Dermis microvascular lymphatic vessel endothelial cell (primary cell): ENCODE results near the gene LRGUK. TPM values are rescaled to one million over a fixed set of nuclear protein-coding genes. Genes with fewer than 3 reads are reported as not detected.
"Not testable (repeated sequence)": the region's sequence is repeated elsewhere in the genome, so short reads cannot be mapped to it uniquely, and the experiment has no call there.

Experiments used
- DNase-seq, 2 donors: peaks; one replicate each; pipeline versions ENCODE4 v3.0.0 to v3.0.0-alpha.2; 2010; ENCODE audit warnings: low read depth in 2 of 2
- total RNA-seq: library from RNA; depleted of rRNA; stranded (reverse); fragments of >200 nt; gene quantifications from 2 replicates; pipeline ENCODE4 v1.2.1, GENCODE V29; 2014

Gene LRGUK
- total RNA-seq, 1 donor from 2014 or later: under 0.01 TPM

DNA sequence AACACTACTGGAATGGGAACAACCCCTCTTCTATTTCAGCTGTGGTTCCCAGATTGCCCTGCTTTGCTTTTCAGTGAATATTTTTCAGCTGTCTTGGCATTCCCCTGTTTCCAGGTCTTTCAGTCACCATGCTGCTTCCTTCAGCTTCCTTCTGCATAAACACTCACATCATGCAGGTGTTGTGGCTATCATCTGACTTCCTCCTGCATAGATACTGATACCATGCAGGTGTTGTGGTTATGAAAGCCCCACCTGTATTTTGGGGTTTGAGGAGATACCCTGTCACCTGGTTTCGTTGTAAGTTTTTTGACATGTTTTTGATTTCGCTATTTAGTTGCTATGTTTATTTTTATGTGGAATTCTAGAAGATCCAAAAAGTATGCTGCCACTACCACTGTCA lies 118.1 kb downstream of the LRGUK start:
- no peak for DNase-seq

DNA sequence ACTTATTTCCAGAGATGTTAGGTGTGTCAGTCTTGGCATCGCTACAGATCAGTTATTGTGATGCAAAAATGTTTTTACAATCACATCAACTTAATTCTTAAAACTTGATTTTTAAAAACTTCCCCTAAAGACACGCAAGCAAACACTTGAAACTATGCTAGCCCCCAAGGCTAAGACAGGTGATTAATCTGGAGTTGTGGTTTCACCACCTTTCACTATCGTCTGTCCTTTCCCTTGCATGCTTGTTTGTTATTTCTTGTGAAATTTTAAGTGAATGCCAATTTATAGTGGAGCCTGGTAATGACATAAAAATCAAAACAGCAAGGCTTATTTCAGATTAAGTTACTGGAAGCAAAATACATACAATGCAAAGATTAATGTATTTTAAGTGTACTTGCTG lies 119.2 kb downstream of the LRGUK start:
- DNase-seq: no peak

DNA sequence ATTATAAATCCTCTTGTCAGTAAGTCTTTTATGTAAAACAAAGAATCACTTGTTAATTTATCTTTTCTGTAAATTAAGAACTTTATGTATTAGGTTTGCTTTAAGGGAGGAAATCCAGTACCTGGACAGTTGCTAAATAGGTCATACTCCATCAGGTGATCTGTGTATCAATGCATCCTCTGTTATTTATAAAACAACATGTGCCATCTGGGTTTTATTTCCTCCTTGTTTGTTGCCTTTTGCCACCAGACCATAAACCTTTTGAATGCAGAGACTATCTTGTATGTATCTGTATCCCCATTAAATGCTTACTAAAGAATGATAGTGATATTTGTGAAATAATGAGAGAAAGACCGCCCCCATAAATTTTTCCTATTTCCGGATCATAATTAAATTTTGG lies 119.6 kb downstream of the LRGUK start:
- DNase-seq: no peak

DNA sequence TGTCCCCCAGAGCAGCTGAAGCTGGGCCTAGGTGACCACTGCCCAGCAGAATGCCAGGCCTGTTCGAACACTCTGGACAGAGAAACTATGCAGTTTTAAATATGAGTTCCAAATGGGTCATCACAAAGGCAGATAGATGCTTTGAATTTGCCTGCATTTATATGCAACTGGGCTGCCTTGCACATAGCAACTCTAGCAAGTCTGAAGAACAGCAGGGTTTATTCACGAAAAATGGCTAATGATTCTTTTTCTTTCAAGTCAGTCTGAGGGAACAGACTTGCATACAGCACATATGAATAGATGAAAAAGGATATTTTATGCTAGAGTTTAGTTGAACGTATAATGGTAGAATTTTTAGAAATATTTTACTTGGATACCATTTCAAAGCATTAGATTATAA lies 121.1 kb downstream of the LRGUK start:
- no peak for DNase-seq

DNA sequence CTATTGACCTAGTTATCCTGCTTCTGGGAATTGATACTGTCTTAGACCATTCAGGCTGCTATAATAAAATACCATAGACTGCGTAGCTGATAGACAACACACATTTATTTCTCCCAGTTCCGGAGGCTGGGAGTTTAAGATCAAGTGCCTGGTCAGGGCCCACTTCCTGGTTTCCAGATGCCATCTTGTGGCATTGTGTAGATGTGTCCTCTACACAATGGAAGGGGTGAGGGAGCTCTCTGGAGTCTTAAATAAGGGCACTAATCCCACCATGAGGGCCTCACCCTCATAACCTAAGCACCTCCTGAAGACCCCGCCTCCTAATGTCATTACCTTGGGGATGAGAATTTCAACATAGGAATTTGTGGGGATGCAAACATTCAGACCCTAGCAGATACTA lies 127.2 kb downstream of the LRGUK start:
- peak in 1 of 2 donors; percentile 11 for DNase-seq

DNA sequence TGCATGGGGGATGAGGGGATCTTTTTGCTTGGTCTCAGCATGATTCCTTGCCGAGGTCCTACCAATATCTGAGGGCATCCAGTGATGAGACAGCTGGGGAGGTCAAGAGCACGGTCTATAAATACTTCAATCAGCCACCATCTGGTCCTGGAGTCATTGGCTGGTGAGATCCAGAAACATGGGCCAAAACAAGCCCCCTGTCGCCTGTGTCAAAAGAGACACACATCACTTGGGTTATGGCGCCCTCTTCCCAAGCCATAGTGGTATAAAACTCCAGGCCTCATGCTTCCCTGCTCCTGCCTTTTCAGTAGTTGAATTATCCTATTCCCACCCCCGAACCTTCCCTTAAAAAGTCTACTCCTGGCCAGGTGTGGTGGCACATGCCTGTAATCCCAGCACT lies 128.7 kb downstream of the LRGUK start:
- no peak for DNase-seq

DNA sequence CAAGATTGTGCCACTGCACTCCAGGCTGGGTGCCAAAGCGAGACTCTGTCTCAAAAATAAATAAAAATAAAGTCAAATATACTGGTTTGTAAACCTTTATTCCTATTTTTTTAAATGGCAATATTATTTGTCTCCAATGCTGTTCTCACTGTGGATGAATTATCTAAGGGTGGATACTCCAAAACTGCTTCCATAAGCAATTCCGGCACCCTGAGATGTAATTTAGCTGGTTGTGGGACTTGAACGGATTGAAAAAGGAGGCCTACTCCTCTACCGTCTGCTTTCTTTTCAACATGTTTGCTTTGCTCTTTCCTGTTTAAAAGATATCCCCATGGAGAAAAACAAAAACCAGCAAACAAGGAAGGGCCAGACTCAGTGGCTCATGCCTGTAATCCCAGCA lies 135.2 kb downstream of the LRGUK start:
- no peak for DNase-seq

DNA sequence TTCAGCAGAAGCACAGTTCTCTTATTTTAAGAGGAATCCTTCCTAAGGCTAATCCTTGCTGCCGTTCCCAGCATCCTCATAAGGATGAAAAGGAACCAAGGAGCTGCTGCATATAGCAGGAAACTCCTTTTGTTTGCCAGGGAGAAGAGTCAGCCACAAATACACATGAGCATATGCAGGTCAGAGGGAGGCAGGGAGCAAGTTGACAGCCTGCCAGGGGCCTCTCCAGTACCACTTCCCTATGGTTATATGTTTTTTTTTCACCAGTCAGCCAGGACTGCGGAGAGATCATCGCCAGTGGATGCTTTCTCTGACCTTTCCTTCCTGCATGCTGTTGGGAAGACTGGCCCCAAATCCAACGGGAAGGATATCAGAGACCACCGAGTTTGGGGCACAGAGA lies 149.8 kb downstream of the LRGUK start:
- peak in 1 of 2 donors; percentile 12 for DNase-seq

DNA sequence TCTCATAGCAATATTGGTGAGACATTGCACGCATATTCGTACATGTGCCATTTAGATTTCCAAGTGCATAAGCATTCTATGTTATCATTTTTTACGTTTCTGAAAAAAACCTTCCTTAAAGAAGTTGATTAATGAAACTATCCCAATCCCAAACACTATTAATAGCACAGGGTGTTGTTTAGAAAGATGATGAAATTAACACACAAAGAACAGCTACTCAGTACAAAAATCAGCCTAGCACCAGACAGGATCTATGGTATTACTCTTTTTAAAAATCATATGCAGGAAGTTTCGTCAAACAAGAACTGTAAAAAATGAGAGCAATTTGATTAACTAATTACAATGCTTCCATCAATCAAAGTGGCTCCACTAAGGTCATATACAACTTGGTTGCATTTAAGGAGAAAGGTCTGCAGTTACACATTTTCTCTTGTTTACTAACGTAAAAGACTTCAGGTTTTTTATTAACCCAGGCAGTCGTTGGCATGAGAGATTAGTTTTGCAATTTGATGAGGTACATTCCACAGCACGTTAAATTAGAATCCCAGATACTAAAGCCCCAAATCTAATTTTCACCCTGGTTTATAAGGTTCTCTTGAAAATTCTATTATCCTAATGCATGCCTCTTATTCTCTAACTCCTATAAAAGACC lies 151.5 kb downstream of the LRGUK start:
- DNase-seq: no peak

DNA sequence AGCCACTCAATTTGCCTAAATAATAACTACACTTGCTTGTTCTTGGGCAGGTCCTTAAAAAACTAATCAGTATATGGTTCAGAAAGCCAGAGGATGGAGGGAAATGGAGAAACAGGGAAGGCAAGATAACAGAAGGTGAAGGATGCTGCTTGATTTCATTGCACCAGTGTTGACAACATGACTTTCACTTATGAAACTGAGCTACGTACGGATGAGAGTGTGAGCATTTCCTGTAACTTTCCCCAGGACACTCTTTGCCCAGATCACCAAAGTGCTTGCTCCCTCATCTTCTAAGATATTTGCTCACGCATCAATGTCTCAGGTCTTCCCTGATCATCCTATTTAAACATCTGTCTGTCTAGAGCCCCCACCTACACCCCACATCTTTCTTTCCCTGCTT lies 152.2 kb downstream of the LRGUK start:
- no peak for DNase-seq

DNA sequence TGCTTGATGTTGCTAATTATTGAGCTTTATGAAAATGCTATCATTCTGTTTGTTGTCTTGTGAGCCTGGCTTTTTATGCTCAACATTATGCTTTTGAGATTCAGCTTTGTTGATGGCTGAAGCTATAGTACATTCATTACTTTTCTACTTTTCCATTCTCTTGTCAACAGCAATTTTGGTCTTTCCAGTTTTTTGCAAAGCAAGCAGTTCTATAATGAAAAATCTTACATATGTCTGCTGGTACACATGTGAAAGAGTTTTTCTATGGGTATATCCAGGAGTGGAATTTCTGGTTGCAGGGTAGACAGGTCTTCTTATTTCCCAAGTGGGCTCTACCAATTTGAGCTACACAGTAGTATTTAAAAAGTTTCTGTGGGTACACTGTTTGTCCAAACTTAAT lies 152.8 kb downstream of the LRGUK start:
- DNase-seq: no peak

DNA sequence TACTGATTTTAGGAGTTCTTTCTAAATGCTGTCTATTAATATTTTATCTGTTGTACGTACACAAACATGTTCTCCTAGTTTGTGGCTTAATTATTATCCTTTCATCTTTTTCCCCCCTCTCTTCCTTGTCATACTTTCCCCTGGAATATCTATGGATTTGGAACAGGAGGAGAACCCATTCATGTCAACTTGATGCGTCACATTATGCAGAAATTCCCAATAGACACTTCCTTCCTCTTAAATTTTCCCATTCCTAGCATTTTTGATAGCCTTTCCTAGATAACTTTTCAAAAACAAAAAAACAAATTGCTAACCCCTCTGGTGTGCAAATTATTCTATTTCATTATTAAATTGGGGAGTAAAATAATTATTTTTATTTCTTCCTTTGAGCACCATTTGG lies 153.4 kb downstream of the LRGUK start:
- peak in 1 of 2 donors; percentile 1 for DNase-seq

DNA sequence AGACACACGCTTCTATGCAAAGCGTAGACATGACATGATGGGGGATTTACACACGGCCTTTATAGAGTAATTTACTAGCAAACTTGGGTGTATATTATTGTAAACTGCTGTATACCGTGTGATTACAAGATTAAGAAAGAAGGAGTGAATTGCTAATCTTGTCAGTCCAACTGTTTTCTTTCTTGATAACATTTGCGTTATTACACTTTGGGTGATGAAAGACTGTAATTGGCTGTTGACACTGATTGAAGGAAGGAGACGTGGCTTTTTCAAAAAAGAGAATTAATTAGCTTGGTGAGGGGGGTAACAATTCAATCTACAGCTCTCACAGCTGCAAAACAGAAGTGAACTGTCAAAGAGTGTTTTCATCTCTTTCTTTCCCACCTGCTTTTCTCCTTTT lies 156.9 kb downstream of the LRGUK start:
- no peak for DNase-seq

DNA sequence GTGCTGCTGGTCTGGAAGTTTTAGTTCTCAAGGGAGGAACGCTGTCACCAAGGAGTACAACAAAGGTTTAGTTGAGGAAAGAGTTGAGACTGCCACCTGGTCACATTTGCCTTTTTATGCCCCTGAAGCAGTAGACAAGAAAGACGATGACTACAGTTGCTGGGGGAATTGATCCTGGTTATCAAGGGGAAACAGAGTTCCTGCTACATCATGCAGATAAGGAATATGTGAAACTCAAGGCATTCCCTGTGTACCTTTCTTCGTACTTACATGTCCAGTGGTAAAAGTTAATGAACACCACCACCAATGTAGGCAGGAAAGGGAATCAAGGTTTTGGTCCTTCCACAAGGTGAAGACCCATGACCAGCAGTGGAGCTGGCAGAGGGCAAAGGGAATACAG lies 157.8 kb downstream of the LRGUK start:
- no peak for DNase-seq

DNA sequence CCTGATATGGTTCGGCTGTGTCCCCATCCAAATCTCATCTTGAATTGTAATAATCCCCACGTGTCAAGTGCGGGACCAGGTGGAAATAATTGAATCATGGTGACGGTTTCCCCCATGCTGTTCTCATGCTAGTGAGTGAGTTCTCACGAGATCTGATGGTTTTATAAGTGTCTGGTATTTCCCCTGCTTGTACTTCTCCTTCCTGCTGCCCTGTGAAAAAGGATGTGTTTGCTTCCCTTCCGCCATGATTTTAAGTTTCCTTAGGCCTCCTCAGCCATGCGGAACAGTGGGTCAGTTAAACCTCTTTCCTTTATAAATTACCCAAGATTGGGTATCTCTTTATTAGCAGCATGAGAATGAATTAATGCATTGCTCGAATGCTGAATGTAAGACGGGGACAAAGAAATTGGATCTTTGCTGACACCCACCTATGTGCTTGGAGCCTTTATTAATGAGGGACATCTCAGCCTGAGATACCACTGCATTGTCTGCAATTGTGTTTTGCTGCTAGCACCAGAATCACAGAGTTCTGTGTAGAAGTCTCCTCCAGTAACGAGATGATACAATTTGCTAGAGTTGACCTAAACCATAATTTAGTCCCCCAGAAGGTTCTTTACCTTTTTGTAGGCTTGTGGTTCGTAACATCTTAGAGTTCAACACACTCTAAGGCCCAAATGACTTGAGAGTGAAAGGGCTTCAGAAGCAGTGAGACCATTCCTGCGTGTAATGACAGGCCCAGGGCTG lies 160.9 kb downstream of the LRGUK start:
- no peak for DNase-seq

DNA sequence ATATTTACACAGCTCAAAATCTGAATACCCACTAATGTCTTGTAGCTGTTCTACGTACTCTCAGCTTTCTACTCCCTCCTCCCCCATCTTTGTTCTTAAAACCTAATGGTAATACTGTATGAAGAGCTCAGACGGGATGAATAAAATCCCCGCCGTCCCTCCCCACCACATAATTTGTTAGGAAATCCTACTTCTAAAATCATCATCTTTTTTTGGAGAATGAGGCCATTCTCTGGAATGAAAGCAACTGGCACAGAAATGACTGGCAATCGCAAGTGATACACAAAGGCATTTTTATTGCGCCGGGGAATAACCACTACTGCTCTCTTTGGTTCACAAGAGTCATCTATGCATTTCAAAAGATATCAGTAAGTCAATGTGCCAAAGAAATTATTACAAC lies 162.3 kb downstream of the LRGUK start:
- no peak for DNase-seq

DNA sequence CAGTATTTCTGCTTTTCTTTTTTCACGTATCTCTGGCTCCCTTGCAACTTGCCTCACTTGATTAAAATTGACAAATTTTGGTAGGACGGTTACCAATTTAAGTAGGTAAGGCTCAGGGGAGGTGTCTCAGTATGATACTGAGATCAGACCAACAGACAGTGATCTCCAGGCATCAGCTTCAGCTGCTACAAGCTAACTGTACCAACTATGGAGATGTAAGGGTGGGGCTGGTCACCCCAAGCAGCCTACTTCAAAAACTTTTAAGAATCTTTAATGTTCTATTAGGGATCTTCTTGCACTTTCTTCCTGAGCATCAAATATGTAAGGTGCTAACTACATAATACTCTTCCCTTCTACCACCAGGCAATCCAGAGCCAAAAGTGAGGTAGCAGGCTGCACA lies 162.7 kb downstream of the LRGUK start:
- no peak for DNase-seq

DNA sequence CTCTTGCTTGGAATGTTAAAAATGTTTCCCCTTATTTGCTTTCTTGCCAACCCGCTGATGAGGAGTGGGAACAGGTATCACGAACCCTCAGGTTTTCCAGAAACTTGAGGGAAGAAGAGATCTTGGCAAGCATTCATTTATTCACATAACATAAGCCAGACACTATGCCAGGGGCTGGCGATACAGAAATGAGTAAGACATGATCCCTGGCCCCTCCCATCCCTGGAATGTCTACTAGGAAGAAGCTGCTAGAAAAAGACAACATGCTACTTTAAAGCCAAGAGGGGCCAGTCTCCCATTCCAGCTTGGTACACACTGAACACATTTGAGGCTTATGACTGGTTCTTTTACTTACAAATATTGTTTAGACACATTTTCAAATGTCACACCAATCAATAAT lies 163.1 kb downstream of the LRGUK start:
- no peak for DNase-seq

DNA sequence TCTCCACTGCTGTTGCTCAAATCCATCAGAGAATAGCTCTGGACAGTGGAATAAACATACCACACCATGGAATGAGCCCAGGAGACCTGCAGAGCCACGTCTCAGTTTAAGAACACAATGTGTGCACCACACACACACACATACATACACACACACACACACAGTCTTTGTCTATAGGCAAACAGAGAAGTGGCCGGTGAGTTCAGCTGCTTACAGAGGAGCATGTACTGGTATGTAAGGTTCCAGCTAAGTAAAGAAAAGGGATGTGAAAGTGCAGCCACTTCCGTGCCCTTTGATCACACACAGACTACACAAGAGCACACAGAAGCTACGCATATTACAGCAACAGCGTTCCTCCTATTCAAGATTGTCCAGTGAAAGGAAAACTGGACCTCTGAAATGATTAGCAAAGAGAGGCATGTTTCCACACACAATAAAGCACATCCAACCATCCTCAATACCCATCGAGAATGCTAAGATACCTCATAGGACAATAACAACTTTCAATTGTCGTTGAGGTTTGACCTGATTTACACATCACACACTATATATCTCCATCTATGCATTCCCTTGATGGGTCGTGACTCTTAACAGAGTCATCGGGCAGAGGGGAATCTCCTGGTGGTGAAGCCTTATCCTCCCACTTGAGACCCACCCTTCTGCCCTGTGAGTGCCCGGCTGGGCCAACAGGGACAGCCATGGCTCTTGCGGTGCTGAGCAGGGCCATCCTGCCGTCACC lies 166.0 kb downstream of the LRGUK start:
- DNase-seq: no peak

DNA sequence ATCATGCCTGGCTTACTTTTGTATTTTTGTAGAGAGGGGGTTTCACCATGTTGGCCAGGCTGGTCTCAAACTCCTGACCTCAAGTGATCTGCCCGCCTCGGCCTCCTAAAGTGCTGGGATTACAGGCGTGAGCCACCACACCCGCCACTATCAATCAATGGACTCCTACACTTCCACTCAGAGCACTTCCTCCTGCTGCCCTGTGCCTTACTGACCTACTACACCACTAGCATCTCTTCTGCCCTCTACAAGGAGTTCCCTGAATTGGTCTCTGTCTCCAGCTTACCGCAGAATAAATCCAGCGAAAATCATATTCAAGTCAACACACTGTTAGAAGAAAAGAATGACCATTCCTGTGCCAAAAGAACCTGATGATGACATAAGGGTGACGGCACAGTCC lies 168.8 kb downstream of the LRGUK start:
- not testable (repeated sequence) for DNase-seq

DNA sequence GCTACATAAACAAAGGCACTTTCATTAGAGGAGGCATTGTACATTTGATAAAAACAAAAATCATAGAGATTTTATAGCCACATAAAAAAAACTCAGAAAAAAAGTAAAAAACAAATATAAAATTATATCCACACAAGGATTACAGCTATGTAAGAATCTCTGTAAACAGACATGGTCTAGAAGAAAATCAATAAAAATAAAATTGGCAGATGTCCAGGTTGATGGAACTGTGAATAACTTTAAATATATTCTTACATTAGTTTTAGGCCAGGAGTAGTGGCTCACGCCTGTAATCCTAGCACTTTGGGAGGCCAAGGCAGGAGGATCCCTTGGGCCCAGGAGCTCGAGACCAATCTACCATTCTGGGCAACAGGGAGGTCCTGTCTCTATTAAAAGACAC lies 170.3 kb downstream of the LRGUK start:
- DNase-seq: no peak

DNA sequence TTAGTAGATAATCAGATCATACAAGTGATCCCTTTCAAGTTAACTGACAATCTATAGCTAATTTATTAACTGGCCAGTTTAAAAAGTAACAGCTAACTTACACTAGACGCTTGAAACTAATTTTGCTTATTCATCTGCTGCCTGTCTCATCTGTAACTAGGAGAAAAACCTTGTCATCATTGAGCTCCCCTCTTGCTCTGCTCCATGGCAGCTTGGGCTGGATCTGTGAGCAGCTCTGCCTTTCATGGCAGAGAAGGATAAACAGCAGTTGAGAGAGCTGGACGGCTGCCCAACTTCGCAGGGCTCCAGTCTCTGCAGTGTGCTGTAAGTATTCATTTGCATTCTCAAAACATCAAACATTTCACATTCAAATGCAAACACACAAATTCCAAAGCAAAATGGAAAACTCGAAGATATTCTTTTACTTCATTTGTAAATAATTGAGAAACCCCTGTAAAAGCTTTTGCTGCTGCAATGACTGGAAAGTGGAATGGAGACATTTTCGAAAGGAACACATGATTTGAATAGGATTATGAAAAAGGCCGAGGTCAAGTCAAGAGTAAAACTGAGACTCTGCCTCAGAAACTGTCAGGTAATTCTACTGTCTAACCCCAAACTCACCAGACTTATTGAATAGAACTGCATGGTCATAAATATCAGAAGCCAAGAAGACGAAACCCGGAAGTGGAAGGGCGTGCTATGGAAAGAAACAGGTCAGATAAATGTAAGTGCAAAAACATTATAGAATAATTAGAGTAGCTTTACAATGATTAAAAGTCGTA lies 172.0 kb downstream of the LRGUK start:
- DNase-seq: peak in 1 of 2 donors; percentile 4
